Measurements from ENCODE around the gene P3H1.

Gene P3H1

DNA sequence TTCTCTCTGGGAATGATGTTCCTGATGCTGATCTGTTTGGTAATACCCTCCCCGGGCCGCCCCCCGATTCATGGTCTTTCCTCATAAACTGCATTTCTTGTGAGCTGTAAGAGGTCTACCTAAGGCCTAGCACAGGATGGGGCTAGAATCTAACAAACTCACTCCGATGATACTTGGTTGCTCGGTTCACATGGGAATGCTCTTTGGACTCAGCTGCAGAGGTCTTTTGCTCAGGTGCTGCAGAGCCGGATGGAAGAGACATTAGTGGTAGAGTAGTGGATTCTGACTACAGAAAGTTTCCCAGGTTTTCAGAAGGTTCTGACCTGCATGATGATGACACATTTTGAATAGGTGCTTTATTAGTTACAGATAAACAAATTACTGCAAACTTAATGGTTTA is 9.7 kb upstream of the P3H1 start:
- TF ChIP-seq POLR2AphosphoS5 (IDR thresholded peaks at IDR 0.05; ENCODE audit: low read depth), result no peak
- TF ChIP-seq, protein P1, sequence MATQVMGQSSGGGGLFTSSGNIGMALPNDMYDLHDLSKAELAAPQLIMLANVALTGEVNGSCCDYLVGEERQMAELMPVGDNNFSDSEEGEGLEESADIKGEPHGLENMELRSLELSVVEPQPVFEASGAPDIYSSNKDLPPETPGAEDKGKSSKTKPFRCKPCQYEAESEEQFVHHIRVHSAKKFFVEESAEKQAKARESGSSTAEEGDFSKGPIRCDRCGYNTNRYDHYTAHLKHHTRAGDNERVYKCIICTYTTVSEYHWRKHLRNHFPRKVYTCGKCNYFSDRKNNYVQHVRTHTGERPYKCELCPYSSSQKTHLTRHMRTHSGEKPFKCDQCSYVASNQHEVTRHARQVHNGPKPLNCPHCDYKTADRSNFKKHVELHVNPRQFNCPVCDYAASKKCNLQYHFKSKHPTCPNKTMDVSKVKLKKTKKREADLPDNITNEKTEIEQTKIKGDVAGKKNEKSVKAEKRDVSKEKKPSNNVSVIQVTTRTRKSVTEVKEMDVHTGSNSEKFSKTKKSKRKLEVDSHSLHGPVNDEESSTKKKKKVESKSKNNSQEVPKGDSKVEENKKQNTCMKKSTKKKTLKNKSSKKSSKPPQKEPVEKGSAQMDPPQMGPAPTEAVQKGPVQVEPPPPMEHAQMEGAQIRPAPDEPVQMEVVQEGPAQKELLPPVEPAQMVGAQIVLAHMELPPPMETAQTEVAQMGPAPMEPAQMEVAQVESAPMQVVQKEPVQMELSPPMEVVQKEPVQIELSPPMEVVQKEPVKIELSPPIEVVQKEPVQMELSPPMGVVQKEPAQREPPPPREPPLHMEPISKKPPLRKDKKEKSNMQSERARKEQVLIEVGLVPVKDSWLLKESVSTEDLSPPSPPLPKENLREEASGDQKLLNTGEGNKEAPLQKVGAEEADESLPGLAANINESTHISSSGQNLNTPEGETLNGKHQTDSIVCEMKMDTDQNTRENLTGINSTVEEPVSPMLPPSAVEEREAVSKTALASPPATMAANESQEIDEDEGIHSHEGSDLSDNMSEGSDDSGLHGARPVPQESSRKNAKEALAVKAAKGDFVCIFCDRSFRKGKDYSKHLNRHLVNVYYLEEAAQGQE (IDR thresholded peaks at IDR 0.05; ENCODE audit: insufficient replicate concordance, low read depth), result no peak
- TF ChIP-seq, protein P2, sequence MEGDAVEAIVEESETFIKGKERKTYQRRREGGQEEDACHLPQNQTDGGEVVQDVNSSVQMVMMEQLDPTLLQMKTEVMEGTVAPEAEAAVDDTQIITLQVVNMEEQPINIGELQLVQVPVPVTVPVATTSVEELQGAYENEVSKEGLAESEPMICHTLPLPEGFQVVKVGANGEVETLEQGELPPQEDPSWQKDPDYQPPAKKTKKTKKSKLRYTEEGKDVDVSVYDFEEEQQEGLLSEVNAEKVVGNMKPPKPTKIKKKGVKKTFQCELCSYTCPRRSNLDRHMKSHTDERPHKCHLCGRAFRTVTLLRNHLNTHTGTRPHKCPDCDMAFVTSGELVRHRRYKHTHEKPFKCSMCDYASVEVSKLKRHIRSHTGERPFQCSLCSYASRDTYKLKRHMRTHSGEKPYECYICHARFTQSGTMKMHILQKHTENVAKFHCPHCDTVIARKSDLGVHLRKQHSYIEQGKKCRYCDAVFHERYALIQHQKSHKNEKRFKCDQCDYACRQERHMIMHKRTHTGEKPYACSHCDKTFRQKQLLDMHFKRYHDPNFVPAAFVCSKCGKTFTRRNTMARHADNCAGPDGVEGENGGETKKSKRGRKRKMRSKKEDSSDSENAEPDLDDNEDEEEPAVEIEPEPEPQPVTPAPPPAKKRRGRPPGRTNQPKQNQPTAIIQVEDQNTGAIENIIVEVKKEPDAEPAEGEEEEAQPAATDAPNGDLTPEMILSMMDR (IDR thresholded peaks at IDR 0.05; ENCODE audit: insufficient read depth, low read length), result no peak
- no peak for TF ChIP-seq GABPA (IDR thresholded peaks at IDR 0.05; ENCODE audit: low read depth)
- TF ChIP-seq SPI1 (IDR thresholded peaks at IDR 0.05; ENCODE audit: borderline replicate concordance, low read depth), result no peak
- no peak overlapping the region for H3K4me3 ChIP-seq (replicated peaks; ENCODE audit: insufficient read depth, low read length)
- no peaks in the 10 kb centered on the region for H3K27me3 ChIP-seq (ENCODE audit: insufficient read depth, poor library complexity, severe bottlenecking)
- no peak for DNase-seq (ENCODE audit: low read depth in 1 of 2, low spot score in 1 of 2)
- H3K27ac ChIP-seq (replicated peaks), result no peak overlapping the region

DNA sequence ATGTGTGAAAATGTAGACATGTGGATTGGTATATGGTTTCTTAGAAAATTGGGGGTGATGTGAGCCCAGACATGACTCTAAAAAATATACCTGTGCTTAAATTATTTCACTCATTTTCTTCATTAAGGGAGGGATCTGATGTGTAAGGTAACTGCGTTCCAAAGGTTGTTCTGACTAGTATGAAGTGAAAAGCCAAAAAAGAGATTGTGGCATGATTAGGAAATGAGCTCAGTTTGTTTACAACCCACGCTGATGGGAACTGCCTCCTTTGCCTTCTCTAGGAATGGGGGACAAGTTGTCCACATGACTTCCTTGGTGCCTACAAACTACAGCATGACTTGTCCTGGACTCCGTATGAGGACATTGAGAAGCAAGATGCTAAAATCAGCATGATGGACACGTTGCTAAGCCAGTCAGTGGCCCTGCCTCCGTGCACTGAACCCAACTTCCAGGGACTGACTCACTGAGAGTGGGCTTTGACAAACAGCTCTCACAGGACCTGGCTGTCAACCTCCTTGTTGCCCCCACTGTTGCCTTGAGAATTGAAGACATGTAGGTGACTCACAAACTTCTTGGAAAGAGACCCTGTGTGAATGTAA is 8.2 kb upstream of the P3H1 start:
- Histone ChIP-seq H3K27me3 (ENCODE audit: insufficient read depth, poor library complexity, severe bottlenecking) (no peaks in the 10 kb centered on the region), H3K4me3 (replicated peaks; ENCODE audit: insufficient read depth, low read length) (no peak overlapping the region), H3K27ac (replicated peaks) (no peak overlapping the region)
- TF ChIP-seq POLR2AphosphoS5 (IDR thresholded peaks at IDR 0.05; ENCODE audit: low read depth) (no peak), GABPA (IDR thresholded peaks at IDR 0.05; ENCODE audit: low read depth) (no peak), SPI1 (IDR thresholded peaks at IDR 0.05; ENCODE audit: borderline replicate concordance, low read depth) (no peak)
- TF ChIP-seq, protein P1 (IDR thresholded peaks at IDR 0.05; ENCODE audit: insufficient replicate concordance, low read depth), result no peak
- TF ChIP-seq, protein P2 (IDR thresholded peaks at IDR 0.05; ENCODE audit: insufficient read depth, low read length), result no peak
- DNase-seq (ENCODE audit: low read depth in 1 of 2, low spot score in 1 of 2), result no peak

DNA sequence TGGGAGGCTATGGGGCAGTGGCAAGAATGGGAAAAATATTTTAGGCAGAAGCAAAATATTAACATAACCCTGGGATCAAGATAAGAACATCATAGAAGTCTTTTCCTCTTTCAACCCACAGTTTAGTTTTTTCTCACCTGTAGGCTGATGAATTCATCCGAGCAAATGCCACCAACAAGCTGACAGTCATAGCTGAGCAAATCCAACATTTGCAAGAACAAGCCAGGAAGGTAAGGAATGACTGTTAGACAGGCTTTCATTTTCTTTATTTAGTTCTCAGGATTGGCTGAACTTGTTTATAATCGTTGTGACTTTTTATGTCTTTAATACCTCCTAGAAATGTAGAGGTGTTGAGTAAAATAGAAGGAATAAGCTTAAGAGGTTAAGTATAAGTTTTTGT is 6.6 kb upstream of the P3H1 start:
- Histone ChIP-seq H3K27me3 (ENCODE audit: insufficient read depth, poor library complexity, severe bottlenecking) (no peaks in the 10 kb centered on the region), H3K4me3 (replicated peaks; ENCODE audit: insufficient read depth, low read length) (no peak overlapping the region), H3K27ac (replicated peaks) (no peak overlapping the region)
- no peak for DNase-seq (ENCODE audit: low read depth in 1 of 2, low spot score in 1 of 2)
- TF ChIP-seq POLR2AphosphoS5 (IDR thresholded peaks at IDR 0.05; ENCODE audit: low read depth), result no peak
- TF ChIP-seq, protein P2 (IDR thresholded peaks at IDR 0.05; ENCODE audit: insufficient read depth, low read length), result no peak
- no peak for TF ChIP-seq GABPA (IDR thresholded peaks at IDR 0.05; ENCODE audit: low read depth)
- TF ChIP-seq, protein P1 (IDR thresholded peaks at IDR 0.05; ENCODE audit: insufficient replicate concordance, low read depth), result no peak
- TF ChIP-seq SPI1 (IDR thresholded peaks at IDR 0.05; ENCODE audit: borderline replicate concordance, low read depth), result no peak
